Mesenchymal stem cell (in vitro differentiated cells and primary cell): ENCODE results near the gene PCDH1.
A peak's percentile ranks its signal among the peaks of the same experiment; 100 is the strongest.

Experiments
- DNase-seq: peaks from one replicate; pipeline ENCODE4 v3.0.0-alpha.2; 2013
- H2AFZ ChIP-seq: one replicate; pipeline ENCODE4 v1.6.1; 2013; ENCODE audit warnings: low read depth, mild to moderate bottlenecking, control low read depth, inconsistent platforms, low read length, moderate library complexity
- H2AK5ac ChIP-seq: 2 replicates; pipeline ENCODE4 v1.6.1; 2013; ENCODE audit warnings: low read length, moderate library complexity, mild to moderate bottlenecking, inconsistent platforms; ENCODE audit not compliant: severe bottlenecking
- H2BK120ac ChIP-seq: one replicate; pipeline ENCODE4 v1.6.1; 2013; ENCODE audit warnings: low read depth, mild to moderate bottlenecking, inconsistent platforms, low read length, moderate library complexity
- H2BK12ac ChIP-seq, 2 experiments: one replicate each; pipeline ENCODE4 v1.6.1; 2013; ENCODE audit warnings: inconsistent platforms in 2 of 2, low read length in 2 of 2, mild to moderate bottlenecking in 2 of 2, moderate library complexity in 2 of 2, control low read depth in 1 of 2
- H2BK15ac ChIP-seq: one replicate; pipeline ENCODE4 v1.6.1; 2013; ENCODE audit warnings: mild to moderate bottlenecking, low read depth, inconsistent platforms; ENCODE audit not compliant: poor library complexity, severe bottlenecking
- H2BK5ac ChIP-seq: 2 replicates; pipeline ENCODE4 v1.6.1; 2013; ENCODE audit warnings: low read depth, mild to moderate bottlenecking, low read length, control low read depth, inconsistent platforms; ENCODE audit not compliant: poor library complexity, severe bottlenecking
- H3K14ac ChIP-seq, 2 experiments: one replicate each; pipeline ENCODE4 v1.6.1; 2013; ENCODE audit warnings: inconsistent platforms in 2 of 2, low read length in 2 of 2, control low read depth in 1 of 2, mild to moderate bottlenecking in 1 of 2, moderate library complexity in 1 of 2
- H3K18ac ChIP-seq, 2 experiments: one replicate each; pipeline ENCODE4 v1.6.1; 2013; ENCODE audit warnings: inconsistent platforms in 2 of 2, low read length in 2 of 2, control low read depth in 1 of 2, low read depth in 1 of 2, mild to moderate bottlenecking in 1 of 2
- H3K23ac ChIP-seq, 2 experiments: one replicate each; pipeline ENCODE4 v1.6.1; 2013; ENCODE audit warnings: inconsistent platforms in 2 of 2, low read length in 2 of 2, mild to moderate bottlenecking in 2 of 2, moderate library complexity in 2 of 2, control low read depth in 1 of 2
- H3K27ac ChIP-seq: 2 replicates; pipeline ENCODE4 v1.5.1; 2013; ENCODE audit warnings: mild to moderate bottlenecking, moderate library complexity, low read length, control low read depth, inconsistent platforms; ENCODE audit not compliant: poor library complexity, severe bottlenecking
- H3K27me3 ChIP-seq, 2 experiments: 2 replicates each; pipeline versions ENCODE4 v1.6.1 to v1.7.0; 2013; ENCODE audit warnings: low read length in 2 of 2, mild to moderate bottlenecking in 2 of 2, moderate library complexity in 2 of 2, control low read depth in 1 of 2, inconsistent platforms in 1 of 2; ENCODE audit not compliant: control insufficient read depth in 1 of 2, insufficient read depth in 1 of 2
- H3K36me3 ChIP-seq, 2 experiments: 2 replicates each; pipeline versions ENCODE4 v1.6.1 to v1.7.0; 2013; ENCODE audit warnings: low read length in 2 of 2, control low read depth in 1 of 2, inconsistent platforms in 1 of 2, low read depth in 1 of 2, mild to moderate bottlenecking in 1 of 2; ENCODE audit not compliant: insufficient read depth in 2 of 2, control insufficient read depth in 1 of 2
- H3K4ac ChIP-seq, 2 experiments: one replicate each; pipeline ENCODE4 v1.6.1; 2013; ENCODE audit warnings: inconsistent platforms in 2 of 2, low read length in 2 of 2, mild to moderate bottlenecking in 2 of 2, moderate library complexity in 2 of 2, control low read depth in 1 of 2, low read depth in 1 of 2
- H3K4me1 ChIP-seq: 2 replicates; pipeline ENCODE4 v1.6.1; 2013; ENCODE audit warnings: low read depth, low read length, control low read depth; ENCODE audit not compliant: control insufficient read depth, insufficient read depth
- H3K4me2 ChIP-seq: 2 replicates; pipeline ENCODE4 v1.6.1; 2013; ENCODE audit warnings: low read length, mild to moderate bottlenecking, inconsistent platforms; ENCODE audit not compliant: poor library complexity, severe bottlenecking
- H3K4me3 ChIP-seq, 2 experiments: 2 replicates each; pipeline versions ENCODE4 v1.5.1 to v1.7.0; 2013; ENCODE audit warnings: low read length in 2 of 2, mild to moderate bottlenecking in 2 of 2, control low read depth in 1 of 2, low read depth in 1 of 2; ENCODE audit not compliant: insufficient read depth in 1 of 2
- H3K79me1 ChIP-seq: replicated peaks from 2 replicates; pipeline ENCODE4 v1.6.1; 2013; ENCODE audit warnings: mild to moderate bottlenecking, control low read depth, low read length, inconsistent platforms; ENCODE audit not compliant: poor library complexity, severe bottlenecking
- H3K9ac ChIP-seq: 2 replicates; pipeline ENCODE4 v1.7.0; 2013; ENCODE audit warnings: mild to moderate bottlenecking, low read length, moderate library complexity
- H3K9me3 ChIP-seq: 2 replicates; pipeline ENCODE4 v1.7.0; 2013; ENCODE audit warnings: mild to moderate bottlenecking, low read length; ENCODE audit not compliant: control insufficient read depth
- H4K8ac ChIP-seq: one replicate; pipeline ENCODE4 v1.6.1; 2013; ENCODE audit warnings: inconsistent platforms, mild to moderate bottlenecking, low read length, moderate library complexity
- H4K91ac ChIP-seq: one replicate; pipeline ENCODE4 v1.6.1; 2013; ENCODE audit warnings: mild to moderate bottlenecking, low read length, inconsistent platforms
- WGBS: methylation state at CpG from one replicate; pipeline ENCODE4 v1.1.7; 2013; ENCODE audit warnings: mixed read lengths; 5-methylcytosine and 5-hydroxymethylcytosine counted together

The PCDH1 gene

GRCh38 chr5:141809380-141810096 lies 68.7 kb downstream of the PCDH1 start:
- Histone ChIP-seq H3K27me3 (peaks cover 84 to 95% of the 10 kb centered on the region in 2 experiments), H3K4me2 (no peak overlapping the region), H2AK5ac (no peak overlapping the region), H3K36me3 (no peaks in the 10 kb centered on the region), H2BK12ac (no peak overlapping the region), H3K18ac (no peak overlapping the region), H3K23ac (peak overlapping the region in 1 of 2 experiments; percentile 18), H2BK5ac (no peak overlapping the region), H3K9ac (no peak overlapping the region), H3K4ac (no peak overlapping the region), H3K9me3 (no peaks in the 10 kb centered on the region), H3K14ac (no peak overlapping the region), H2AFZ (no peak overlapping the region), H3K4me1 (peaks cover 5% of the 10 kb centered on the region), H3K4me3 (no peak overlapping the region), H3K79me1 (no peaks in the 10 kb centered on the region), H4K91ac (no peak overlapping the region), H2BK15ac (no peak overlapping the region), H4K8ac (no peak overlapping the region), H3K27ac (no peak overlapping the region), H2BK120ac (no peak overlapping the region)
- WGBS = 81% methylated on average over 15 of the region's 15 CpGs
- no peak for DNase-seq

GRCh38 chr5:141808857-141809256 lies 69.4 kb downstream of the PCDH1 start:
- Histone ChIP-seq H2BK15ac (no peak overlapping the region), H3K18ac (no peak overlapping the region), H3K4me3 (no peak overlapping the region), H3K23ac (no peak overlapping the region), H3K4me2 (no peak overlapping the region), H3K14ac (no peak overlapping the region), H3K27ac (no peak overlapping the region), H4K8ac (no peak overlapping the region), H3K4ac (no peak overlapping the region), H2BK5ac (no peak overlapping the region), H3K27me3 (peaks cover 84 to 95% of the 10 kb centered on the region in 2 experiments), H3K79me1 (no peaks in the 10 kb centered on the region), H2BK12ac (no peak overlapping the region), H4K91ac (no peak overlapping the region), H3K9ac (no peak overlapping the region), H2BK120ac (no peak overlapping the region), H2AK5ac (no peak overlapping the region), H3K9me3 (no peaks in the 10 kb centered on the region), H3K36me3 (no peaks in the 10 kb centered on the region), H2AFZ (no peak overlapping the region), H3K4me1 (peaks cover 5% of the 10 kb centered on the region)
- DNase-seq = no peak
- WGBS = 100% methylated on average over 2 of the region's 2 CpGs

GRCh38 chr5:141807732-141808131 lies 70.5 kb downstream of the PCDH1 start:
- Histone ChIP-seq H4K91ac (no peak overlapping the region), H3K79me1 (no peaks in the 10 kb centered on the region), H3K9ac (no peak overlapping the region), H2BK5ac (no peak overlapping the region), H2AFZ (no peak overlapping the region), H2BK12ac (no peak overlapping the region), H3K4me1 (peaks cover 5% of the 10 kb centered on the region), H3K4me2 (no peak overlapping the region), H3K27me3 (peaks cover 88 to 100% of the 10 kb centered on the region in 2 experiments), H3K9me3 (no peaks in the 10 kb centered on the region), H4K8ac (no peak overlapping the region), H3K4me3 (no peak overlapping the region), H3K14ac (no peak overlapping the region), H3K36me3 (no peaks in the 10 kb centered on the region), H2AK5ac (no peak overlapping the region), H3K4ac (no peak overlapping the region), H3K27ac (no peak overlapping the region), H2BK120ac (no peak overlapping the region), H3K18ac (no peak overlapping the region), H3K23ac (no peak overlapping the region), H2BK15ac (no peak overlapping the region)
- WGBS = 69% methylated on average over 6 of the region's 6 CpGs
- no peak for DNase-seq

- Histone ChIP-seq H2BK15ac (no peak overlapping the region), H3K4me2 (no peak overlapping the region), H3K18ac (no peak overlapping the region), H3K23ac (no peak overlapping the region), H3K4me3 (no peak overlapping the region), H4K8ac (no peak overlapping the region), H4K91ac (no peak overlapping the region), H3K4me1 (peaks cover 5% of the 10 kb centered on the region), H2BK5ac (no peak overlapping the region), H2BK12ac (no peak overlapping the region), H3K9me3 (no peaks in the 10 kb centered on the region), H3K9ac (no peak overlapping the region), H2AK5ac (no peak overlapping the region), H3K36me3 (no peaks in the 10 kb centered on the region), H3K27ac (no peak overlapping the region), H3K79me1 (no peaks in the 10 kb centered on the region), H2BK120ac (no peak overlapping the region), H3K4ac (no peak overlapping the region), H2AFZ (no peak overlapping the region), H3K14ac (no peak overlapping the region), H3K27me3 (peaks cover 87 to 100% of the 10 kb centered on the region in 2 experiments)
- 73% methylated on average over 11 of the region's 11 CpGs for WGBS
- DNase-seq = no peak
Observed at GRCh38 chr5:141807329-141807728, 70.9 kb downstream of the PCDH1 start.
